Mesothelial cell of epicardium (in vitro differentiated cells): Measurements from ENCODE around the gene RCAN2. TPM values are rescaled to one million over a fixed set of nuclear protein-coding genes. Genes with fewer than 3 reads are reported as not detected.

Source experiments
- DNase-seq, 2 experiments: peaks; one replicate each; pipeline ENCODE4 v3.0.0; 2021; ENCODE audit warnings: low spot score in 2 of 2; ENCODE audit not compliant: unreplicated experiment in 2 of 2
- H3K27ac Mint-ChIP-seq: 2 replicates; pipeline ENCODE4 v1.8.0; 2021; ENCODE audit warnings: mixed read lengths
- H3K27me3 Mint-ChIP-seq: 2 replicates; pipeline ENCODE4 v1.8.0; 2021; ENCODE audit warnings: low read depth, mixed read lengths
- H3K36me3 Mint-ChIP-seq: 2 replicates; pipeline ENCODE4 v1.8.0; 2021; ENCODE audit warnings: mixed read lengths
- H3K4me1 Mint-ChIP-seq: 2 replicates; pipeline ENCODE4 v1.8.0; 2021; ENCODE audit warnings: mixed read lengths
- H3K4me3 Mint-ChIP-seq: 2 replicates; pipeline ENCODE4 v1.8.0; 2021; ENCODE audit warnings: mild to moderate bottlenecking, moderate library complexity, mixed read lengths
- H3K9me3 Mint-ChIP-seq: 2 replicates; pipeline ENCODE4 v1.8.0; 2021; ENCODE audit warnings: mixed read lengths
- CTCF ChIP-seq: fragments of 200-600 bp; sonication (generic); IDR thresholded peaks from one replicate; pipeline ENCODE4 v1.5.0; 2021; ENCODE audit warnings: antibody characterized with exemption; ENCODE audit not compliant: unreplicated experiment
- total RNA-seq: library from RNA; stranded (reverse); gene quantifications from 3 replicates; pipeline ENCODE4 v1.2.1, GENCODE V29; 2021

The RCAN2 gene
- total RNA-seq, 1 donor from 2014 or later, result 4.0 TPM

GRCh38 chr6:46465294-46466165 lies 25.7 kb downstream of the RCAN2 start:
- Mint-ChIP-seq H3K27me3 (no peaks in the 10 kb centered on the region), H3K9me3 (peaks cover 4% of the 10 kb centered on the region), H3K36me3 (no peaks in the 10 kb centered on the region), H3K27ac (no peak overlapping the region), H3K4me1 (peaks cover 16% of the 10 kb centered on the region), H3K4me3 (no peak overlapping the region)
- DNase-seq, result no peak
- no peak for TF ChIP-seq CTCF

GRCh38 chr6:46456297-46456696 lies 35.0 kb downstream of the RCAN2 start:
- H3K27ac Mint-ChIP-seq, result no peak overlapping the region
- no peak for TF ChIP-seq CTCF
- peaks cover 3% of the 10 kb centered on the region for H3K4me1 Mint-ChIP-seq
- no peak overlapping the region for H3K4me3 Mint-ChIP-seq
- no peak for DNase-seq
- no peaks in the 10 kb centered on the region for H3K27me3 Mint-ChIP-seq
- H3K36me3 Mint-ChIP-seq, result no peaks in the 10 kb centered on the region
- H3K9me3 Mint-ChIP-seq, result no peaks in the 10 kb centered on the region

DNA sequence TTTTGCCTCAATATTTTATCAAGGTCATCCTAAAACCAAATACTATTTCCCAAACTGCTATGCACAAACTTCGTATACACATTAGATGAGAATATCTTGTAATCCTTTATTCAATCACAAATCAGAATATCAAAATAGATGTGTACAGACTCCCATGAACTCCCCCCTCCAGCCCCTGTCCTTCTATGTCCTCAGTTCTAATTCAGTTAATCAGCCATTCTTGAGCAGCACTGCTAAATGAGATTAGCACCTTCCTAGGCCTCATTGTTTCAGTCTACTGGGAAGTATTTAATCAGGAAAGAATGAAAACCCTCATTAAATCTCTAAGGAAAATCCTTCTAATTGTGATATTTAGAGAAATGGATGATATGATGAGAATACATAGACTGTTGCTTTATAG lies 36.6 kb downstream of the RCAN2 start:
- TF ChIP-seq CTCF, result no peak
- peaks cover 4% of the 10 kb centered on the region for H3K36me3 Mint-ChIP-seq
- H3K27ac Mint-ChIP-seq, result no peak overlapping the region
- peaks cover 3% of the 10 kb centered on the region for H3K4me1 Mint-ChIP-seq
- DNase-seq, result no peak
- H3K27me3 Mint-ChIP-seq, result no peaks in the 10 kb centered on the region
- H3K4me3 Mint-ChIP-seq, result no peak overlapping the region
- peaks cover 9% of the 10 kb centered on the region for H3K9me3 Mint-ChIP-seq

DNA sequence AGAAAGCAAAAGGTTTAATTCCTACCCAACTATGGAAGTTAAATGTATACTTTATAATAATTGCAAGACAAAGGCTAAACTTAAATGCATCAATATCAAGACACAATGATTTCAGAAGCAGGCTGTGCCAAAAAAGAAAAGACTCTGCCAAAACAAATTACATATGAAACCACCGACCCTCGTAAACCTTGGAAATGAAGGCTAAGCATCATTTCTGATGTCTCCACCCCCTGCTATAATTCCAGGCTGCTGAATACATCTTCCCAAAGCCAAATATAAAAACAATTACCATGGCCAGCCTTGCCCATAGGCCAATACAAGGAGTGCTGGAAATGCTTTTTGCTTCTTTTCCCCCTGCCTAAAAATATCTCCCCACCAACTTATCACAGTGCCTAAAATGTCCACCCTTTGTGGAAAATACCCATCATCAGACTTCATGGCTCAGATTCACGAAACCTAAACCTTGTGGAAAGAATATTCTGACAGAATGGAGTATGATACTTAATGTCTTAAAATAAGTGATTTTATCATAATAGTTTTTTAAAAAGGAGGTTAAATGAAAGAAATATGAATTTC lies 37.4 kb downstream of the RCAN2 start:
- H3K4me1 Mint-ChIP-seq, result peaks cover 3% of the 10 kb centered on the region
- H3K9me3 Mint-ChIP-seq, result peaks cover 11% of the 10 kb centered on the region
- peaks cover 4% of the 10 kb centered on the region for H3K36me3 Mint-ChIP-seq
- H3K27me3 Mint-ChIP-seq, result no peaks in the 10 kb centered on the region
- no peak for DNase-seq
- no peak overlapping the region for H3K4me3 Mint-ChIP-seq
- H3K27ac Mint-ChIP-seq, result no peak overlapping the region
- no peak for TF ChIP-seq CTCF

- no peak for DNase-seq
- Mint-ChIP-seq H3K4me1 (peaks cover 3% of the 10 kb centered on the region), H3K27me3 (no peaks in the 10 kb centered on the region), H3K27ac (no peak overlapping the region), H3K9me3 (peaks cover 17% of the 10 kb centered on the region), H3K4me3 (no peak overlapping the region), H3K36me3 (peaks cover 4% of the 10 kb centered on the region)
- TF ChIP-seq CTCF, result no peak
These were observed 38.0 kb downstream of the RCAN2 start for GRCh38 chr6:46453216-46453615.
